AG09309 (cell line): Measurements from ENCODE around the gene STK26.

Experiments used
- DNase-seq: peaks from one replicate; pipeline ENCODE4 v3.0.0-alpha.2; 2010; ENCODE audit warnings: low read depth
- H3K4me3 ChIP-seq: 2 replicates; pipeline ENCODE4 v1.5.1; 2011; ENCODE audit warnings: mild to moderate bottlenecking, low read depth, low read length, moderate library complexity; ENCODE audit not compliant: control insufficient read depth
- CTCF ChIP-seq: IDR thresholded peaks from 2 replicates; pipeline ENCODE4 v1.5.1; 2011; ENCODE audit warnings: mild to moderate bottlenecking, low read depth, low read length, inconsistent platforms; ENCODE audit not compliant: insufficient read depth, control insufficient read depth; ENCODE audit errors: missing control alignments

Gene STK26

GRCh38 chrX:132017431-132018185, 5.5 kb upstream of the STK26 start:
- no peak for TF ChIP-seq CTCF

GRCh38 chrX:132022198-132022966, 720 bp upstream of the STK26 start:
- H3K4me3 ChIP-seq = peak overlapping the region; percentile 64
- DNase-seq = no peak
- TF ChIP-seq CTCF = peak; percentile 30

More at GRCh38 chrX:132017431-132018185, 5.5 kb upstream of the STK26 start:
- no peak overlapping the region for H3K4me3 ChIP-seq
- DNase-seq = no peak

- peak overlapping the region; percentile 64 for H3K4me3 ChIP-seq
- no peak for TF ChIP-seq CTCF
- DNase-seq = no peak
Measured at GRCh38 chrX:132023896-132024386, 839 bp downstream of the STK26 start.

- TF ChIP-seq CTCF = no peak
- no peak overlapping the region for H3K4me3 ChIP-seq
- no peak for DNase-seq
Measured at GRCh38 chrX:132025041-132025440, 1.9 kb downstream of the STK26 start.

- DNase-seq = no peak
- no peak for TF ChIP-seq CTCF
- no peak overlapping the region for H3K4me3 ChIP-seq
Measured at GRCh38 chrX:132030264-132030663, 7.2 kb downstream of the STK26 start.

GRCh38 chrX:132031867-132032266, 8.8 kb downstream of the STK26 start:
- TF ChIP-seq CTCF = no peak
- no peak for DNase-seq
- H3K4me3 ChIP-seq = no peak overlapping the region
